HG03066 (cell line): ENCODE measurements around the gene MPP7.
"Not testable (repeated sequence)": the region's sequence is repeated elsewhere in the genome, so short reads cannot be mapped to it uniquely, and the experiment has no call there.

Source experiments
- ATAC-seq: cut with Tn5 transposase; IDR thresholded peaks from one replicate; pipeline ENCODE4 v1.9.1; 2021; ENCODE audit warnings: low read depth; ENCODE audit not compliant: unreplicated experiment

MPP7 gene

DNA sequence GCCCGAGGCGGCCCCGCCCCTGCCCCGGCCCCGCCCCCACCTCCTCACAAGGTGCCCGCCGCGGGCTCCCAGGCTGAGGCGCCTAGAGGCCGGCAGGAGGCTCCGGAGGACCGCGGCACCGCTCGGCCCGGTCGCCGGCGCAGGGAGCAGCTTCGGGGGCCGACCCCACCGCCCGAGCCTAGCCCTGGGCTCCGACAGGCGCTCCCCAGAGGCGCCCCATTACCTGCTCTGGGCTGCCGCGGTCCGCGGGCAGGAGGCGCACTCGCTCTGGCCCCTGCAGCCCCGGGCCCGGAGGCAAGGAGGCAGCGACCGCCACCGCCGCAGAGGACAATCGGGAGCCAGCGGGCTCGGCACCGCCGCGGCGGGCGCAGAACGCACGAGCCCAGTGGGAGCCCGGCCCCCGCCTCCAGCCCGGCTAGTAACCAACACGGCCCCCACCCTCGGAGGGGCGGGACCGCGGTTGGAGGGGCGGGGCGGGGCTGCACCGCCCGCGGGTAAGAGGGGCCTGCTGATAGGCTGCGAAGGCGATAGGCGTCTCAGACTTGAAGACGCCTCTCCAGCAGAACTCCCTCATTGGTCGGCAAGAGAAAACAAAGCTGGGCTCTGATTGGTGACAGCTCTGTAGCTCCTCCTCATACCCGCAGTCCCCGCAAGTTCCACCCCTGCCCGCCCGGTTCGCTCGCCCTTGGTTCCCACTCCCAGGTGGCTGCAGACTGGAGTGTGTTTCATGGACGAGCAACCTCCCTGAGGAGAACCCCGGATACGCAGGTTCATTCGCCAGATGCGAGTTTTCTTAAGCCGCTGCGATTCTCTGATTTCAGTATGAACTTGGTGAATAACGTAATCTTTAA is at the start of gene MPP7:
TSS of gene MPP7 (minus strand) at position 427 of the 851 bp plus-strand sequence. CDS start 64,460 bp downstream, outside the sequence.
- peak; percentile 100 for ATAC-seq

GRCh38 chr10:28349892-28350291 is 47.0 kb upstream of the MPP7 start:
- ATAC-seq = no peak

DNA sequence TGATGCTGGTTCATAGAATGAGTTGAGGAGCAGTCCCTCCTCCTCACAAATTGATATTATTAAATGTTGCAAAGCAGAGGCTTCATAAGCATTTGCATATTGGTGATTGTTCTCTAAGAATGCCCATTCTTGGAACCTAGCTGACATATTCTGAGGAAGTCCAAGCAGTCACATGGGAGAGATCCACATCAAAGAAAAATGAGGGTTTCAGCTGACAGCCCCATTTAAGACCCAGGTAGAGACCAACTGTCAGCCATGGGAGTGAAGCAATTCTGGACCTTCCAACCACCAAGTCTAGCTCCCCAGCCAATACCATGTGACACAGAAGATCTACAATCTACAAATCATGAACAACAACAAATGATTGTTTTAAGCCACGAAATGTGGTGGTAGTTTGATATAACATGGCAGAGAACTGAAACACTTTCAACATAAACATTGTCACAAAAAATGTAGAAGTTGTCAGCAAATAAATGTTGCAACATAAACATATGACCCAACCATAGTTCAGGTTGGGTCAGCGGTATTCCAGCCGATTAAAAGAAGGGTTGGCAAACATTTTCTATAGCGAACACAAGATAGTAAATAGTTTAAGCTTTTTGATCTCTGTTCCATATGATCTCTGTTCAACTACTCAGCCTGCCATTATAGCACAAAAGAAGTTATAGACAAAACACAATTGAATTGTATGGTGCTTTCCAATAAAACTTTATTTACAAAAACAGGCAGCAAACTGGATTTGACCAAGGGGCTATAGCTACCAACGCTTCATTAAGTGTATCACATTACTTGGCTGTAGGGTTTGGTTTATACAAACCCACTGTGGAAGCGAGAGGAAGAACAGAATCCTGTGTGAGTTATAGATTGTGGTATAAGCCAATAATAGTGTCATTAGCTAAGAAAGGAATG is 41.4 kb upstream of the MPP7 start:
- ATAC-seq = no peak

DNA sequence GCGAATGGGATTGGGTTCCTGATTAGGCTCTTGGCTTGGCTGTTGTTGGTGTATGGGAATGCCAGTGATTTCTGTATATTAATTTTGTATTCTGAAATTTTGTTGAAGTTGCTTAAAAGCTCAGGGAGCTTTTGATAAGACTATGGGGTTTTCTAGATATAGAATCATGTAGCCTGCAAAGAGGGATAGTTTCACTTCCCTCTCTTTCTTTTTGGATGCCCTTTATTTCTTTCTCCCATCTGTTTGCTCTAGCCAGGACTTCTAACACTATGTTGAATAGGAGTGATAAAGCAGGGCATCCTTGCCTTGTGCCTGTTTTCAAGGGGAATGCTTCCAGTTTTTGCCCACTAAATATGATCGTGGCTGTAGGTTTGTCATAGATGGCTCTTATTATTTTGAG is 40.4 kb upstream of the MPP7 start:
- no peak for ATAC-seq

GRCh38 chr10:28341679-28342078 is 38.8 kb upstream of the MPP7 start:
- ATAC-seq = not testable (repeated sequence)

GRCh38 chr10:28332726-28333125 is 29.9 kb upstream of the MPP7 start:
- no peak for ATAC-seq

DNA sequence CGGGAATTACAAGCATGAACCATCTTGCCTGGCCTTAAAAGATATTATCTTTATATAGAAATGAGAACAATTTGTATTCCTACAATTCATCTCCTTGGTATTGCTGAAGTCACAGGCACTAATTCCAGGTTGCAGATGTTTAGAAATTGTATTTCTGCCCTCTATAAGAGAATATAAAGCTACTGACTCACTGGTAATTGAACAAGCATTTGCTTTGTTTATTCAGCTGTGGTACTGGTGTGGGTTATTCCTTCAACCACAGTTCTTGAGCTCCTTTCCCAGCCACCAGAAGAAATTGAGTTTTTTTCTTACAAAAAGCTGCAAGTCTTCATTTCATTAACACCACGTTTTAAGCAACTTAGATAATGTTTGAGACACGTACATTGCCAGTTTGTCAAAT is 29.0 kb upstream of the MPP7 start:
- ATAC-seq = no peak

DNA sequence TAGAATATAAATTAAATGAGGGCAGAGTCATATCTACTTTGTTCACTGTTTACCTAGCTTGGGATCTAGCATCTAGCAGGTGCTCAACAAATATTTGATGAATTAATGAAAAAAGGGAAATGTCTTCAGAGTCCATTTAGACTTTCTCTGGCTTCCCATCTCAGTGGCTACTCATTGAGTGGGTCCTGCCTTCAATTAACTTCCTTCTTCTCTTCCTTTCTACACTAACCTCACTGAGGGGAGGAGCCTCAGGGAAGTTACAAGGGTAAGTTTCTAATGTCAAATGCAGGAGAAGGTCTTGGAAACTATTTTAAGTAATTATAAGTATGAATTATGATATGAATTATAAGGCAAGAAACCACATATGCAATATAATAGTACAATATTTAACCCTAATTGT is 28.2 kb upstream of the MPP7 start:
- ATAC-seq = no peak

GRCh38 chr10:28328346-28328745 is 25.5 kb upstream of the MPP7 start:
- no peak for ATAC-seq

GRCh38 chr10:28327491-28327880 is 24.6 kb upstream of the MPP7 start:
- no peak for ATAC-seq

GRCh38 chr10:28326516-28327490 is 23.9 kb upstream of the MPP7 start:
- ATAC-seq = no peak

DNA sequence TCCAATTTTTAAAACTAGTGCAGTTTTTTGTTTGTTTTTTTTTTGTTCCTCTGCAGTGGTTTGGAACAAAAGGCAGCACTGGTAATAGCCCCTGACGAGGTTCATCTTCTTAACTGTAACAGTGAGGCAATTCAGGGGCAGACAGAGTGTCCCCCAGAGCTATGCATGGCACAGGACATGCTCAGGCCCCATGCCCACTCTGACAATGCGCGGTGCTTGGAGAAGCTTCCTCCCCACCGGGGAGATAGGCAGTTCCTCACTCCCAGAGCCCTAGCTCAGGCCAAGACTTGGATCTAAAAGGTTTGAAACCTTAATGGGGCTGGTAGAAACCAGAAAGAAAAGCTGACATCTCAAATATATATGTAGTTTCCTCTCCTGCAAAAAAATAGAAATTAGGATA is 17.9 kb upstream of the MPP7 start:
- no peak for ATAC-seq

DNA sequence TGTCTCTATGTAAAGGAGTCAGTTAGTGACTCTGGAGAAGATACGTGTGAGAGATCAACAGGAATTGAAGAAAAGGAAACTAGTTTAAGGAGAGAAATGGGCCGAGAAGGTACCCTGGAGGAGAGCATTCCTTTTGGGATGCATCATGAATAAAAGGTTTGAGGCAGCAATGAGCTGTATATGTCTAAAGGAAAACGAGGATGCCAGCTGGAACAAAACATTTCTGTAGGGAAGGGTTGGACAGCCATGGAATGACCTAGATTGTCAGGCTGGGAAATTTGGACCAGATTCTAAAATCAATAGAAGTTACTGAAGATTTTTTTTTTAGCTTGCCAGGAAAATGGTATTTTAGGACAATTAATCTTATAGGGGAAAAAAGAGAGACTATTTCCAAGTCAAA is 17.2 kb upstream of the MPP7 start:
- no peak for ATAC-seq

DNA sequence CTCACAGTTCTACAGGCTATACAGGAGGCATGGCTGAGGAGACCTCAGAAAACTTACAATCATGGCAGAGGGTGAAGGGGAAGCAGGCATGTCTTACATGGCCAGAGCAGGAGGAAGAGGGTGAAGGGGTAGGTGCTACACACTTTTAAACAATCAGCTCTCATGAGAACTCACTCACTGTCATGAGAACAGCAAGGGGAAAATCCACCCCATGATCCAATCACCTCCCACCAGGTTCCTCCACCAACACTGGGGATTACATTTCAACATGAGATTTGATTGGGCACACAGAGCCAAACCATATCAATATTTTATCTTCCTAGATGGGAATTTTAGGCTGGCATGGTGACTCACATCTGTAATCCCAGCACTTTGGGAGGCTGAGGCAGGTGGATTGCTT is 16.2 kb upstream of the MPP7 start:
- not testable (repeated sequence) for ATAC-seq

GRCh38 chr10:28318626-28319025 is 15.8 kb upstream of the MPP7 start:
- no peak for ATAC-seq

DNA sequence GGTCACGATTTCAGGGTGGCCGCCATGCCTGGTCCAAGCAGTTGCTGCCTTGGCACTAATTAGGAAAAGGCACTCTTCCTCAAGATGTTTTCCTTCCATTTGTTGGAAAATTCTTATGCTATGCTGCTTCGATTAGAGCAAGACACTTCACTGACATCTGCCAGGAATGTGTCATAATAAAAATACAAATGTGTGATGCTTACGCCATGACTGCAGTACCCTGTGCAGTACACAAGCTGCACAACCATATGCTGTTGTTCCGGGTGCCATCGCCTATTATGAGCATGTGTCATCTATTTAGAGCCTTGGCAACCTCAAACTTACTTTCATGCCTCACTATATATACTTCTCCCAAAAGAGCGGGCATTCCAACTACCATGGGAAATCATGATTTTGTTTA is 14.9 kb upstream of the MPP7 start:
- no peak for ATAC-seq

GRCh38 chr10:28316696-28317095 is 13.8 kb upstream of the MPP7 start:
- no peak for ATAC-seq

- ATAC-seq = no peak
These were observed 12.3 kb upstream of the MPP7 start for GRCh38 chr10:28315140-28315539.

GRCh38 chr10:28314211-28314610 is 11.3 kb upstream of the MPP7 start:
- no peak for ATAC-seq

DNA sequence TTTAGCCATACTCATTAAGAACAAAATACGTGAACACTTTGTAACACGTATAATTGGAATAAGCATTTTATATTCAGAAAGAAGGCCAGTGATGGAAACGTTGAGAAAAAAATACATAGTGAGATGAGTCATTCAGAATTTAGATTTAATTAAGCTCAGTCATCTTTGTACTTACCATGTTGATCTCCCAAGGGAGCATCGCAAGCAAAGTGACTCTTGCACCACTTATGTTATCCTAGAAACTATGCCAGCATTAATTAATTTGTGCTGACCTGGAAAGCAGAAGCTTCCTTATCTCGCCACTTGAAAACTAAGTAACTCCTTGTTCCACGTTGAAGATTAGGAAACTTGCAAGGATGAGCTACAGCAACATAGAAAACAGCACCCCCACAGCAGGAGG is 9.7 kb upstream of the MPP7 start:
- ATAC-seq = no peak
